HAP-1 (cell line): Measurements from ENCODE around the gene AP1M1.
"Not testable (repeated sequence)": the region's sequence is repeated elsewhere in the genome, so short reads cannot be mapped to it uniquely, and the experiment has no call there.

Experiments
- DNase-seq, 2 experiments: peaks; one replicate each; pipeline ENCODE4 v3.0.0-alpha.2; 2016 to 2020; ENCODE audit warnings: low spot score in 2 of 2
- H3K27me3 ChIP-seq: fragments of 250-450 bp; sonication (Bioruptor Pico); 2 replicates; pipeline ENCODE4 v1.5.1; 2020; ENCODE audit warnings: low read depth, mild to moderate bottlenecking, moderate library complexity
- H3K36me3 ChIP-seq: fragments of 250-450 bp; sonication (Bioruptor Pico); replicated peaks from 2 replicates; pipeline ENCODE4 v1.5.1; 2020; ENCODE audit warnings: mild to moderate bottlenecking
- H3K4me1 ChIP-seq: fragments of 250-450 bp; sonication (Bioruptor Pico); 2 replicates; pipeline ENCODE4 v1.5.1; 2020; ENCODE audit warnings: mild to moderate bottlenecking
- H3K4me3 ChIP-seq: fragments of 250-450 bp; sonication (Bioruptor Pico); 2 replicates; pipeline ENCODE4 v1.5.1; 2020; ENCODE audit warnings: mild to moderate bottlenecking, moderate library complexity
- H3K9me3 ChIP-seq: fragments of 250-450 bp; sonication (Bioruptor Pico); 2 replicates; pipeline ENCODE4 v1.5.1; 2020; ENCODE audit warnings: mild to moderate bottlenecking, moderate library complexity
- in situ Hi-C: fragments of 300-500 bp; cut with MboI; formaldehyde crosslinking; loops from 3 replicates; pipeline ENCODE4 v1.14.3; 2020; ENCODE audit warnings: low sequenced_read_pairs, inconsistent platforms, mixed read lengths

Gene AP1M1

GRCh38 chr19:16284505-16284904, 86.8 kb downstream of the AP1M1 start:
- Histone ChIP-seq H3K4me1 (no peaks in the 10 kb centered on the region), H3K36me3 (no peaks in the 10 kb centered on the region), H3K27me3 (0 out of 2 replicates have a peak, but pooled peaks cover 2% of the 10 kb centered on the region), H3K9me3 (no peaks in the 10 kb centered on the region), H3K4me3 (no peak overlapping the region)
- no peak for DNase-seq
- in situ Hi-C loops: no loop called here

GRCh38 chr19:16285079-16285478, 87.4 kb downstream of the AP1M1 start:
- in situ Hi-C loops, H3K4me1 ChIP-seq, H3K27me3 ChIP-seq, DNase-seq, H3K4me3 ChIP-seq, H3K36me3 ChIP-seq, H3K9me3 ChIP-seq: not testable (repeated sequence)

- no peak for DNase-seq
These were observed 88.2 kb downstream of the AP1M1 start for GRCh38 chr19:16285769-16286498.

GRCh38 chr19:16288544-16288943, 90.8 kb downstream of the AP1M1 start:
- in situ Hi-C loops: no loop called here
- H3K27me3 ChIP-seq: 0 out of 2 replicates have a peak, but pooled peaks cover 2% of the 10 kb centered on the region
- no peaks in the 10 kb centered on the region for H3K36me3 ChIP-seq
- H3K4me1 ChIP-seq: no peaks in the 10 kb centered on the region
- DNase-seq: no peak
- H3K4me3 ChIP-seq: no peak overlapping the region
- H3K9me3 ChIP-seq: no peaks in the 10 kb centered on the region

More at GRCh38 chr19:16285769-16286498, 88.2 kb downstream of the AP1M1 start:
- H3K4me3 ChIP-seq: no peak overlapping the region
- no peaks in the 10 kb centered on the region for H3K9me3 ChIP-seq
- H3K27me3 ChIP-seq: 0 out of 2 replicates have a peak, but pooled peaks cover 2% of the 10 kb centered on the region
- in situ Hi-C loops: no loop called here
- H3K4me1 ChIP-seq: no peaks in the 10 kb centered on the region
- no peaks in the 10 kb centered on the region for H3K36me3 ChIP-seq

GRCh38 chr19:16289594-16289993, 91.9 kb downstream of the AP1M1 start:
- H3K4me1 ChIP-seq: no peaks in the 10 kb centered on the region
- H3K4me3 ChIP-seq: no peak overlapping the region
- DNase-seq: no peak
- no peaks in the 10 kb centered on the region for H3K36me3 ChIP-seq
- in situ Hi-C loops: no loop called here
- no peaks in the 10 kb centered on the region for H3K9me3 ChIP-seq
- 0 out of 2 replicates have a peak, but pooled peaks cover 2% of the 10 kb centered on the region for H3K27me3 ChIP-seq

- H3K4me3 ChIP-seq: no peak overlapping the region
- no peaks in the 10 kb centered on the region for H3K27me3 ChIP-seq
- no peaks in the 10 kb centered on the region for H3K9me3 ChIP-seq
- in situ Hi-C loops: no loop called here
- no peaks in the 10 kb centered on the region for H3K36me3 ChIP-seq
- no peak for DNase-seq
- H3K4me1 ChIP-seq: no peaks in the 10 kb centered on the region
These were observed 93.0 kb downstream of the AP1M1 start for GRCh38 chr19:16290692-16291091.

GRCh38 chr19:16293118-16294091, 95.7 kb downstream of the AP1M1 start:
- Histone ChIP-seq H3K36me3 (no peaks in the 10 kb centered on the region), H3K9me3 (no peaks in the 10 kb centered on the region)

GRCh38 chr19:16295057-16295456, 97.3 kb downstream of the AP1M1 start:
- in situ Hi-C loops: no loop called here
- no peak for DNase-seq
- Histone ChIP-seq H3K27me3 (no peaks in the 10 kb centered on the region), H3K36me3 (no peaks in the 10 kb centered on the region), H3K4me3 (no peak overlapping the region), H3K4me1 (no peaks in the 10 kb centered on the region), H3K9me3 (no peaks in the 10 kb centered on the region)

More at GRCh38 chr19:16293118-16294091, 95.7 kb downstream of the AP1M1 start:
- Histone ChIP-seq H3K27me3 (no peaks in the 10 kb centered on the region), H3K4me1 (no peaks in the 10 kb centered on the region), H3K4me3 (no peak overlapping the region)
- in situ Hi-C loops: no loop called here
- no peak for DNase-seq
